HG03108 (cell line): ENCODE data around the gene NSFL1C.
"Not testable (repeated sequence)": the region's sequence is repeated elsewhere in the genome, so short reads cannot be mapped to it uniquely, and the experiment has no call there.

Experiments used
- ATAC-seq: cut with Tn5 transposase; IDR thresholded peaks from one replicate; pipeline ENCODE4 v1.9.1; 2021; ENCODE audit warnings: moderate library complexity; ENCODE audit not compliant: unreplicated experiment

NSFL1C gene

DNA sequence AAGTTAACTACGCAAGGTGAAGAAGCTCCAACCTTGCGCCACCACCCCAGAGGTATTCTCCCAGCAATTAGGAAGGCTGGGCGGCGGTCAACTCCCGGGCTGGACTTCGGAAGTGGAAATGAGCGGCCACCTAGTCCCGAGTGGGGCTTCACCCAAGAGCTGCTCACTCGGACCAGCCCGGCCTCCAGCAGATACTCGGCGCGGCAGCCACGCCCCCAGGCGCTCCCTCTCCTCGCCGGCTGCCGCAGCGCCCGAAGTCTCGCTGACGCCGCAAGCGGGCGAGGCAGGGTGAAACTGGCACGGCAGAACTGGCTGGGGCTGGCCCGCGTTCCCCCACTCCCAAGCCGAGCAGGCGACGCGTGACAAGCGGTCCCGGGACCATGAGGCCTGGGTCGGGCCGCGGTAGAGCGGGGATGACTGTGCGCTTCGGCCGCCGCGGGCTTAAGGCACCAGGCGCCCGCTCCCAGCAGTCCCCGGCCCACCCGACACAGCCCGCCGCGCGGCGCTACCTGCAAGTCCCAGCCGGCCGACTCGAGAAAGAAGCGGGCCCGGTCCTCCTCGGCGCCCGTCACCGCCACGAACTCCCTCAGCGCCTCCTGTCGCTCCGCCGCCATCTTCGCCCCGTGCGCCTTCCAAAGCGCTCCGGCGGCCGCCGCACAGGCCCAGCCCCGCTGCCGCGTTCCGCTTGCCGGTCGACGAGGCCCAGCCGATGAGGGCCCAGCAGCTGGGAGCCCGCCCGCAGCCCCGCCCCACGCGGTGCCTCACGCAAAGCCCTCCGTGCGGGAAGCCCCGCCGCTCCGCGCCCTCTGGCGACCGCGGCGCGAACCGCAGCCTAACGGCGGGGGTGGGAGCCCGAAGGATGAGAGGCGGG lies at the start of gene NSFL1C:
Gene NSFL1C (minus strand): TSS at position 639 of the 871 bp plus-strand sequence. CDS start 25 bp downstream, at position 614.
- peak; percentile 80 for ATAC-seq

GRCh38 chr20:1513801-1514200 lies 47.2 kb upstream of the NSFL1C start:
- ATAC-seq: no peak

DNA sequence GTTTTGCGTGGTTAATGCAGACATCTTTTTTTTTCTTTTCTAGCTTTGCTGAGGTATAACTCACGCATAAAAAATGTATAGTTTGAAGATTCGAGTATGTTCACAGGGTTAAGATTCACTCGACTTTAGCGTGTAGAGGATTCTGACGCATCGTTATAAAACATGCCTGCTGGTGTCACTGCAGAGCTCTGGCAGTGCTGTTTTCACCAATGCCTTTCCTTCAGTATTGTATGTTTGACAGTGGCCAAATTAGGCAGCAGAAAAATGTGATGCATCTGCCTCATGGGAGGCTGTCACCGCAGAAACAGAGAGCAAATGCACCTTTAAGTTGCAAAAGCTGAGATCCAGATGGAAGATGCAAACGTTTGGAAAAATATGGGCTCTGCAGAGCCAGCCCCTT lies 42.6 kb upstream of the NSFL1C start:
- no peak for ATAC-seq

DNA sequence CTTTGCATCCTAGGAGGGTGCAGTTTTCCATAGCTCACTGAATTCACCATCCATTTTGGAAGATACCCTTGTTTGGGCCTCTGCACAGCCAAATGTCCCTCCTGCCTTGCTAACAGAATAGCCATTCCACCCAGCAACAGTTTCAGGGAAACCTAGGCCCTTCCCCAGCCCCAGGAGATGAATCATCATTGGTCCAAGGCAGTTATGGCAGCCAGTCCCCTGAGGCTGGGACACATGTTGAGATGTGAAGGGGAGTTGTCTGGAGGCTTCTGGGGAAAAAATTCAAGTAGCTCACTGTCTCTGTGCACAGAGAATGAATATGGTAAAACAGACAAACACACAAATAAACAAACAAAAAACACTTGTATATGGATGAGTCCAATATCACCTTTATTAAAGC lies 41.9 kb upstream of the NSFL1C start:
- no peak for ATAC-seq

DNA sequence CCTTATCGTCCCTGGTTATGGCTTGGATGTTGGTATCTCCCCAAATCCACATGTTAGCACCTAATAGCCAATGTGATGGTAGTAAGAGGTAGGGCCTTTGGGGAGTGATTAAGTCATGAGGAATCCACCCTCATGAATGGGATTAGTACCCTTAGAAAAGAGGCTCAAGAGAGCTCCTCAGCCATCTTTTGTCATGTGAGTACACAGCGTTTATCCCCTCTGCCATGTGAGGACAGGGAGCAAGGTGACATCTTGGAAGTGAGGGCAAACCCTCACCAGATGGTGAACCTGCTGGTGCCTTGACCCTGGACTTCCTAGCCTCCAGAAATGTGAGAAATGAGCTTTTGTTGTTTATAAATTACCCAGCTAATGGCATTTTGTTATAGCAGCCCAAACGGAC lies 40.6 kb upstream of the NSFL1C start:
- no peak for ATAC-seq

- ATAC-seq: no peak
Observed at GRCh38 chr20:1505871-1506270, 39.2 kb upstream of the NSFL1C start.

DNA sequence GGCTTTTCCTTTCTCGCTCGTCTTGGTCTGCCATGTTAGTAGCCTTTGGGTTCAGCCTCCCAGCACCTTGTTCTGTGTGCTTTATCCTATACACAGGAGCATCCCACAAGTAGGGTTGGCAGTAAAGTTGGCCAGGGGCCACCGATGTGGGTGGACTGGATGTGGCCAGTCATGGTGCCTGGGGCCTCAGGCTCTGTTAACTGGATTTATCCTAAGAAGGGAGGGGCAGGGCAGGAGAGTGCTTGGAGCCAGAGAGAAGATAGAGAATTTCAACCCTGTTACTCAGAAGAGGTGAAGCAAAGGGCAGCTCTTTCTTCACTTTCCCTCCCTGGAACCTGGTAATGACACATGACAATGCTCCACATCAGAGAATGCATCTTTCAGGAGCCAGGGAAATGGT lies 38.7 kb upstream of the NSFL1C start:
- ATAC-seq: no peak

GRCh38 chr20:1503564-1504227 lies 37.0 kb upstream of the NSFL1C start:
- peak; percentile 96 for ATAC-seq

GRCh38 chr20:1500496-1500895 lies 33.8 kb upstream of the NSFL1C start:
- no peak for ATAC-seq

DNA sequence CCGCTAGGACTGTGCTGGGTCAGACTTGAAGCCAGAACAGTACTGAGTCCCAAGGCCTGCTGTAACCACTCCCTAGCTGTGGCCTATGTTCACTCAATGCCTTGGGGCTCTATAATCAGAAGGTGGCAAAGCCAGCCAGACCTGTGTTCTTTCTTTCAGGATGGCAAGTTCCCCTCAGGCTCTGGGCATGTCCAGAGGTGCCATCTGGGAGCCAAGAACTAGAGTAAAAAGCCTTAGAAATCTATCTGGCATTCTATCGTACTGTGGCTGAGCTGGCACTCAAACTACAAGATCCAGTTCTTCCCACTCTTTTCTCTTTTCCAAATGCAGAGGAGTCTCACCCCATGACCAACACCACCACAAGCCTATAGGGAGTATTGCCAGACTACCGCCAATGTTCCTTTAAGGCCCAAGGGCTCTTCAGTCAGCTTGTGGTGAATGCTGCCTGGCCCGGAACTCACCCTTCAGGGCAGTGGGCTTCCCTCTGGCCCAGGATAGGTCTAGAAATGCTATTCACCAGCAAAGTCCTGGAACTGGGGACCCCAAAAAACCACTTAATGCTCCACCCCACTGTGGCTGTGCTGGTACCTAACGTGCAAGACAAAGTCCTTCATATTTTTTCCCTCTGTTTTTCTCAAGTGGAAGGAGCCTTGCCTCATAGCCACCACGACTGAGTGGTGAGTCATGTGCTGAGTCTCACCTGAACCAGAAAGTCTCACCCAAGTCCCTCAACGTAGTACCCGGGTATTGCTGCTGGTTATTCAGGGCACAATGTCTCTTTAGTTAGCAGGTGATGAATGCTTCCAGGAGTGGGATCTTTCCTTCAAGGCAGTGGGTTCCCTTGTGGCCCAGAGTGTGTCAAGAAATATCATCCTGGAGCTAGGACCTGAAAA lies 33.1 kb upstream of the NSFL1C start:
- ATAC-seq: no peak

DNA sequence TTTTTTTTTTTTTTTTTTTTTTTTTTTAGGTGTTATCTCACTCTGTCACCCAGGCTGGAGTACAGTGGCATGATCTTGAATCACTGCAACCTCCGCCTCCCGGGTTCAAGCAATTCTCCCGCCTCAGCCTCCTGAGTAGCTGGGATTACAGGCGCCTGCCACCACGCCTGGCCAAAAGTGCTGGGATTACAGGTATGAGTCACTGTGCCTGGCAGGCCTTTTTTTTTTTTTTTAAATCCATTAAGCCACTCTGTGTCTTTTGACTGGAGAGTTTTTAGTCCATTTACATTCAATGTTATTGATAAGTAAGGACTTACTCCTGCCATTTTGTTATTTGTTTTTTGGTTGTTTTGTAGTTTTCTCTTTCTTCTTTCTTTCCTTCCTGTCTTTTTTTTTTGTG lies 30.7 kb upstream of the NSFL1C start:
- ATAC-seq: not testable (repeated sequence)

- no peak for ATAC-seq
Observed at GRCh38 chr20:1496930-1497329, 30.3 kb upstream of the NSFL1C start.

DNA sequence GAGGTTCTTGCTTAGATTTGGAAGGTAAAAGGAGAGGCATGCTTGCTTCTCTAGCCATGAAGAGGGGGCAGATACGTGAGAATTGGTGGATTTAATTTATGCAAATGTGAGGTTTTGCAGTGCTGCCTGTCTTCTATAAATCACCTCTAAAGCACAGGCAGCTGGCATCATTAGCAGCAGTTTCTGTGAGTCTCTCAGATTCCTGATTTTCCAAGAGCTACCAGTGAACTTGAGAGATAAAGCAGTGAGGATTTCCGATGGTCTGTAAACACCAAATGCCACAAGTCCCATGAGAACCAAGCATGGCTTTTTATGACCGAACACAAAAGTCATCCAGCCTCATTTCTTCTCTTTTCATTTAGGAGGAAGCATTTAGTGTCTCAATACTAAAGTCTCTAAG lies 27.8 kb upstream of the NSFL1C start:
- ATAC-seq: no peak

DNA sequence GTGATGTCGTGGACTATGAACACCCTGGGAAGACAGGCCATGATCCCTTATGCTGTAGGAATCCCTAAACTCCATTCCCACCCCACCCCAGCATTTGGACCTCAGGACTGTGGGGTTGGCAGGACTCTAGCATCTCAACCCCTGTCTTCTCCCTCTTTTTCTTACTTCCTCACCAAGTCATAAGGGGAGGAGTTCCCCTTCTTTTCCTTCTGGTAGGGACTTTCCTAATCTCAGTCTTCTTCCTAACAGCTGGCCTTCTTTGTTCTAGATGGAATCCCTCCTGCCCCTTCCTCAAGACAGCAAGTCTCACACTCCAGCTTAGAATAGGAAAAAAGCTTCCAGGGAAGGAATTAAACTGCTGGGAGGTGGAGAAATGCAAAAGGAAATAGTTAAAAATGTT lies 26.9 kb upstream of the NSFL1C start:
- no peak for ATAC-seq

DNA sequence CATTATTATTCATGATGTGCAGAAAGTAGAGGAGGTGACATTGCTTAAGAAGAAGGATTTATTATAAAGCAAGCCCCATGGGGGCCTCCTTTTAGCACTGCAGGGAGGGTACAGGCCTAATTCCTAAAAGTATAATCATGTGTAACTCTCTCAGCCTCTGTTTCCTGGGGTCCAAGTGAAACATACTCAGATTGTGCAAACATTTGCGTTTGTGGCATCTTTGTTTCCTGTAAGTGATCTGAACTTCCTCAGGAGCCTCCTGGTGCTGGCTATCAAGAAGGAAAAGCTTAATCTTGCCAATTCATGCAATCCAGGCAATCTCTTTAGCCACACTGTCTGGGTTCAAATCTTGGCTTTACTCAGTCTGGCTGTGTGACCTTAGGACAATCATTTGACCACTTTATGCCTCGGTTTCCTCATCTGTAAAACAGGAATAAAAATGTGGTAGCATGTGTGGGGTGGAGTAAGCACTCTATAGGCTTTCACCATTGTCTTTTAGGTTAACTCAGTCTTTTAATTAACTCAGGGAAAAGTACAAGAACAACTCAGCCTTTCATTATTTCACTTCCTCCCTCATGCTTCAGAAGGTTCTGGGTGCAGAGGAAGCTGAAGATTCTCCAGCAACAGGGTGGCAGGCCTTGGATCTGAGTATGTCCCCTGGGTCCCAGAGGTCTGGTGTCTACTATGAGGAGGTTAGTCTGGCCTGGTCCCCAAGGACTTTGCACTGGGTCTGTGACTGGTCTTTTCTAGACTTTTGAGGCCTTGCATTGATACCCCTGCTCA lies 25.4 kb upstream of the NSFL1C start:
- no peak for ATAC-seq

DNA sequence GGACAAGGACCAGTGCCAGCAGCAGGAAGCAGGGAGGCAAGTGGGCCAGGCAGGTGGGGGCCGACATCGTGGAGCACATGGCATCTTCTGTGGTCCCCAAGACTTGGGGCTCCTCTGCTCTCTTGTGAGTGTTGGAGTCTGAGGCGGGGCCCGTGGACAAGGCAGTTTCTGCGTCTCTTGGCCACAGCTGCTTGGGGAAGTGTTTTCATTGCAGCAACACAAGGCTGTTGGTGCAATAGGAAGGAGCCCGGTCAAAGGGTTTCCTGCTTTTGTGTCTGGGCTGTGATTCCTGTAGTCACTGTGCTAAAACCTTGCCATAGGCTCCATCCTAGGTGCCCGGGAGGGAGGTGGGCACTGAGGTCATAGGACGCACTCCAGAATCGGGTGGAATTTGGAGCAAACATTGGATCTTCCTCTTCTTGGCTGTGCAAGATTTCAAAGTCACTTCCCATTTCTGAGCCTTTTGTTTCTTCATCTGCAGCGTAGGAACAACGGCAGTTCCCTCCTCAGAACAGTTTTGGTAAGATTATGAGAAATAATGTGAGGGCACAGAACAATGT lies 24.7 kb upstream of the NSFL1C start, which contains the start of gene SIRPB2:
Gene SIRPB2 (minus strand): TSS at position 140 of the 560 bp plus-strand sequence. CDS start 61 bp downstream, at position 79.
- ATAC-seq: no peak

GRCh38 chr20:1490643-1491195 lies 24.1 kb upstream of the NSFL1C start:
- no peak for ATAC-seq

GRCh38 chr20:1489764-1490436 lies 23.3 kb upstream of the NSFL1C start:
- no peak for ATAC-seq

GRCh38 chr20:1489325-1489724 lies 22.7 kb upstream of the NSFL1C start:
- ATAC-seq: no peak
